ENCODE data around the gene RAB30. TPM values are rescaled to one million over a fixed set of nuclear protein-coding genes. Genes with fewer than 3 reads are reported as not detected.
"Not testable (repeated sequence)": the region's sequence is repeated elsewhere in the genome, so short reads cannot be mapped to it uniquely, and the experiment has no call there.

RAB30 gene
- total RNA-seq, 1 donor from 2014 or later, result 13.5 TPM

DNA sequence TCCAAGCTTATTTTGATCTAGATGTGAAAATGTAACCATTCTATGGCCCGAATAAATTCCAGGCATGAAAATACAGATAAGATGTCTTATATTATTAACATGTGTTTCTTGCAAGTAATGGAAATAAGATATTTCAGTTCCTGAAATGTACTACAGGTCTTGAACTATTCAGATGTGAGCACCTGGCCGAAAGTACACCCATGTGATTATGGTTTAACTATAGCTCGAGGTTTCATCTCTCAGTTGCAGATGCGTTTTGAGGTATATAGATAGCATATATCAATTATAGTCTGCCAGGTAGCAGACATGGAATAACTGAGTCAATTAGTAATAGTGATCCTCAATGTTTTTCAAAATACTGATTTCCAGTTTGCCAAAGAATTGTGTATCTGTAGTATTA, 101.9 kb downstream of the RAB30 start:
- Mint-ChIP-seq H3K27me3 (no peaks in the 10 kb centered on the region), H3K4me1 (ENCODE audit: low read depth) (no peaks in the 10 kb centered on the region), H3K4me3 (ENCODE audit: low read depth) (no peak overlapping the region), H3K9me3 (ENCODE audit: low read depth) (no peaks in the 10 kb centered on the region), H3K27ac (no peak overlapping the region), H3K36me3 (ENCODE audit: insufficient read depth) (no peaks in the 10 kb centered on the region)
- TF ChIP-seq, protein P1, sequence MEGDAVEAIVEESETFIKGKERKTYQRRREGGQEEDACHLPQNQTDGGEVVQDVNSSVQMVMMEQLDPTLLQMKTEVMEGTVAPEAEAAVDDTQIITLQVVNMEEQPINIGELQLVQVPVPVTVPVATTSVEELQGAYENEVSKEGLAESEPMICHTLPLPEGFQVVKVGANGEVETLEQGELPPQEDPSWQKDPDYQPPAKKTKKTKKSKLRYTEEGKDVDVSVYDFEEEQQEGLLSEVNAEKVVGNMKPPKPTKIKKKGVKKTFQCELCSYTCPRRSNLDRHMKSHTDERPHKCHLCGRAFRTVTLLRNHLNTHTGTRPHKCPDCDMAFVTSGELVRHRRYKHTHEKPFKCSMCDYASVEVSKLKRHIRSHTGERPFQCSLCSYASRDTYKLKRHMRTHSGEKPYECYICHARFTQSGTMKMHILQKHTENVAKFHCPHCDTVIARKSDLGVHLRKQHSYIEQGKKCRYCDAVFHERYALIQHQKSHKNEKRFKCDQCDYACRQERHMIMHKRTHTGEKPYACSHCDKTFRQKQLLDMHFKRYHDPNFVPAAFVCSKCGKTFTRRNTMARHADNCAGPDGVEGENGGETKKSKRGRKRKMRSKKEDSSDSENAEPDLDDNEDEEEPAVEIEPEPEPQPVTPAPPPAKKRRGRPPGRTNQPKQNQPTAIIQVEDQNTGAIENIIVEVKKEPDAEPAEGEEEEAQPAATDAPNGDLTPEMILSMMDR (IDR thresholded peaks at IDR 0.05; ENCODE audit: unreplicated experiment), result no peak
- no peak for DNase-seq (ENCODE audit: low spot score, unreplicated experiment)

DNA sequence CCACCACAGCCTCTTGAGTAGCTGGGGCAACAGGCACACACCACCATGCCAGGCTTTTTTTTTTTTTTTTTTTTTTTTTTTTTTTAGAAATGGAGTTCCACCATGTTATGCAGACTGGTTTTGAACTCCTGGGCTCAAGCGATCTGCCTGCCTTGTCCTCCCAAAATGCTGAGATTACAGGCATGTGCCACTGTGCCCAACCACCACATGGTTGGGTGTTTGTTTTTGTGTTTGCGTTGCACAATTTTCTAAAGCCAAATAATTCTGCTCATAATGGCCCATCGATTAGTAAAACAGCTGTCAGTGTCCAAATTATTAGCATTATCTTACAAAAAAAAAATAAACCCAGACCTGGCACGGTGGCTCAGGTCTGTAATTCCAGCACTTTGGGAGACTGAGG, 104.3 kb downstream of the RAB30 start:
- peaks cover 8% of the 10 kb centered on the region for H3K9me3 Mint-ChIP-seq (ENCODE audit: low read depth)
- H3K27me3 Mint-ChIP-seq, result no peaks in the 10 kb centered on the region
- TF ChIP-seq, protein P1 (IDR thresholded peaks at IDR 0.05; ENCODE audit: unreplicated experiment), result no peak
- no peaks in the 10 kb centered on the region for H3K4me1 Mint-ChIP-seq (ENCODE audit: low read depth)
- DNase-seq (ENCODE audit: low spot score, unreplicated experiment), result no peak
- H3K4me3 Mint-ChIP-seq (ENCODE audit: low read depth), result no peak overlapping the region
- H3K27ac Mint-ChIP-seq, result no peak overlapping the region
- H3K36me3 Mint-ChIP-seq (ENCODE audit: insufficient read depth), result no peaks in the 10 kb centered on the region

DNA sequence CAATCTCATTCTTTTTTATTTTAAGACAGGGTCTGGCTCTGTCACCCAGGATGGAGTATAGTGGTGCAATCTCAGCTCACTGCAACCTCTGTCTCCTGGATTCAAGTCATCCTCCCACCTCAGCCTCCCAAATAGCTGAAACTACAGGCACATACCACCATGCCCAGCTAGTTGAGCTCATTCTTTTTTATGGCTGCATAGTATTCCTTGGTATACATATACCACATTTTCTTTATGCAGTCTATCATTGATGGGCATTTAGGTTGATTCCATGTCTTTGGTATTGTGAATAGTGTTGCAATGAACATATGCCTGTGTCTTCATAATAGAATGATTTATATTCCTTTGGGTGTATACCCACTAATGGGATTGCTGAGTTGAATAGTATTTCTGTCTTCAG, 109.7 kb downstream of the RAB30 start:
- not testable (repeated sequence) for H3K36me3 Mint-ChIP-seq (ENCODE audit: insufficient read depth); H3K4me3 Mint-ChIP-seq (ENCODE audit: low read depth); H3K9me3 Mint-ChIP-seq (ENCODE audit: low read depth); H3K27ac Mint-ChIP-seq; DNase-seq (ENCODE audit: low spot score, unreplicated experiment); H3K27me3 Mint-ChIP-seq
- peaks cover 12% of the 10 kb centered on the region for H3K4me1 Mint-ChIP-seq (ENCODE audit: low read depth)

DNA sequence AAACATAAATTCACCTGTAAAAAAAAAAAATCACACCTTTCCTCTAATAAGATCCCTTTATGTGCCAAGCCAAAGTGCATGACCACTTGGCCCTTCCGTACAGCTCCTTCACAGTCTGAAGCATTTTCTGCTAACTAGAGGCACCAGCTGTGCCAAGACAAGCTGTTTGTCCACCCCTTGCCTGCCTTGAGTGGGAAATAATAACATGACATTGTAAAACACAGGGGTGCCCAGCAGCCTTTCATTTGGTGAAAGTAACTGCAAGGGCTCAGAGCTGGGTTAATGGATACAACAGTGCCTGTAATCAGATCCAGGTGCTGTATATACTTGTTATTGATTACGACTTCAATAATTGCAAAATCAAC, 110.9 kb downstream of the RAB30 start:
- TF ChIP-seq, protein P1 (IDR thresholded peaks at IDR 0.05; ENCODE audit: unreplicated experiment), result no peak
- Mint-ChIP-seq H3K36me3 (ENCODE audit: insufficient read depth) (no peaks in the 10 kb centered on the region), H3K9me3 (ENCODE audit: low read depth) (peaks cover 9% of the 10 kb centered on the region), H3K4me1 (ENCODE audit: low read depth) (peaks cover 13% of the 10 kb centered on the region), H3K27me3 (no peaks in the 10 kb centered on the region), H3K27ac (peak overlapping the region; percentile 81), H3K4me3 (ENCODE audit: low read depth) (no peak overlapping the region)
- no peak for DNase-seq (ENCODE audit: low spot score, unreplicated experiment)

DNA sequence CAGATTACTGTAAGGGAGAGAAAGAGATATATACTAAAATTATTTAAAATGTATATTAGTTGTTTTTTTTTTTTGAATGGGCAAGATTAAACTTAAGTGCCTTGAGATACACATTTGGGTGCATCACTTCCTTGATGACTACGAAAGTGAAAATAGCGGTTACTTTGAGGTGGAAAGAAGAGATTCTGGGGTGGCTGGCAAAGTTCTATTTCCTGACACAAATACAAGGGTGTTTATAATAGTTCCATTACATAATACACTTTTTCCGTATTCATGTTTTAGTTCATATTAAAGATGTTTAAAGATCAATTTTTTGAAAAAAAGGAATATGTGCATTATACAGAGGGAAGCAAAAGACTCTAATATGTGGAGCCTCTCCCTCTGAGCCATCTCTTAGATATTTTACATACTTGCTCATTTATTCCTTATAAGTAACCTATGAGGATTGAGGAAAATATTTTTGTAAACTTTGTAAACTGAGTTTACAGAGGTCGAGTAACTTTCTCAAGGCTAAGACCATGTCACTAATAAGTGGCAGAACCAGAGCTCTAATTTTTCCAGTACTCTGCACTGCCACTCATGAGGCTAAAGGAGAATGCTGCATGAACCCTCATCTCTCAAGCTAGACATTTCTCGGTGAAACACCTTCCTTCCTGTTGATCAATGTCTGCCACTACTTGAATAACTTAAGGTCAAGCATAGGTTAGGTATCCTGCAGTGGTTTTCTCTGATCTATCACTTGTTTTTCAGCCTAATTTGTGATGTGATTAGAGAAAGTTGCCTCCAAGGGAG, 111.5 kb downstream of the RAB30 start:
- DNase-seq (ENCODE audit: low spot score, unreplicated experiment), result no peak
- no peak overlapping the region for H3K4me3 Mint-ChIP-seq (ENCODE audit: low read depth)
- peaks cover 17% of the 10 kb centered on the region for H3K4me1 Mint-ChIP-seq (ENCODE audit: low read depth)
- TF ChIP-seq, protein P1 (IDR thresholded peaks at IDR 0.05; ENCODE audit: unreplicated experiment), result no peak
- H3K27me3 Mint-ChIP-seq, result no peaks in the 10 kb centered on the region
- H3K9me3 Mint-ChIP-seq (ENCODE audit: low read depth), result peaks cover 12% of the 10 kb centered on the region
- H3K36me3 Mint-ChIP-seq (ENCODE audit: insufficient read depth), result peaks cover 2% of the 10 kb centered on the region
- peak overlapping the region; percentile 81 for H3K27ac Mint-ChIP-seq

DNA sequence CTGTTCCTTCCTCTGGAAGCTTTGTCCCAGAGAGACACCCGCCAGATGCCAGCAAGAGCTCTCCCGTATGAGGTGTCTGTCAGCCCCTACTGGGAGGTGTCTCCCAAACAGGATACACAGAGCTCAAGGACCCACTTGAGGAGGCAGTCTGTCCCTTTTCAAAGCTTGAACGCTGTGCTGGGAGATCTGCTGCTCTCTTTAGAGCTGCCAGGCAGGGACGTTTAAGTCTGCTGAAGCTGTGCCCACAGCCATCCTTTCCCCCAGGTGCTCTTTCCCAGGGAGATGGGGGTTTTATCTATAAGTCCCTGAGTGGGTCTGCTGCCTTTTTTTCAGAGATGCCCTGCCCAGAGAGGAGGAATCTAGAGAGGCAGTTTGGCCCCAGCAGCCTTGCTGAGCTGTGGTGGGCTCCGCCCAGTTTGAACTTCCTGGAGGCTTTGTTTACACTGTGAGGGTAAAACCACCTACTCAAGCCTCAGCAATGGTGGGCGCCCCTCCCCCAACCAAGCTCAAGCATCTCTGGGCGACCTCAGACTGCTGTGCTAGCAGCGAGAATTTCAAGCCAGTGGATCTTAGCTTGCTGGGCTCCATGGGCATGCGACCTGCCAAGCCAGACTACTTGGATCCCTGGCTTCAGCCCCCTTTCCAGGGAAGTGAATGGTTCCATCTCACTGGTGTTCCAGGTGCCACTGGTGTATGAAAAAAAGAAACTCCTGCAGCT, 115.8 kb downstream of the RAB30 start:
- Mint-ChIP-seq H3K4me1 (ENCODE audit: low read depth) (peaks cover 12% of the 10 kb centered on the region), H3K27ac (peak overlapping the region; percentile 13), H3K9me3 (ENCODE audit: low read depth) (peaks cover 28% of the 10 kb centered on the region)
- not testable (repeated sequence) for H3K36me3 Mint-ChIP-seq (ENCODE audit: insufficient read depth); H3K4me3 Mint-ChIP-seq (ENCODE audit: low read depth); DNase-seq (ENCODE audit: low spot score, unreplicated experiment); H3K27me3 Mint-ChIP-seq

DNA sequence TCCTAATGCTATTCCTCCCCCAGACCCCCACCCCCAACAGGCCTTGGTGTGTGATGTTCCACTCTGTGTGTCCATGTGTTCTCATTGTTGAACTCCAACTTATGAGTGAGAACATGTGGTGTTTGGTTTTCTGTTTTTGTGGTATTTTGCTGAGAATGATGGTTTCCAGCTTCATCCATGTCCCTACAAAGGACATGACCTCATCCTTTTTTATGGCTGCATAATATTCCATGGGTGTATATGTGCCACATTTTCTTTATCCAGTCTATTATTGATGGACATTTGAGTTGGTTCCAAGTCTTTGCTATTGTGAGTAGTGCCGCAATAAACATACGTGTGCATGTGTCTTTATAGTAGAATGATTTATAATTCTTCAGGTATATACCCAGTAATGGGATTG, 121.2 kb downstream of the RAB30 start:
- peaks cover 27% of the 10 kb centered on the region for H3K9me3 Mint-ChIP-seq (ENCODE audit: low read depth)
- H3K36me3 Mint-ChIP-seq (ENCODE audit: insufficient read depth); H3K4me3 Mint-ChIP-seq (ENCODE audit: low read depth); H3K4me1 Mint-ChIP-seq (ENCODE audit: low read depth); DNase-seq (ENCODE audit: low spot score, unreplicated experiment); H3K27me3 Mint-ChIP-seq; H3K27ac Mint-ChIP-seq: not testable (repeated sequence)

Data from progenitor cell of endocrine pancreas (in vitro differentiated cells).